Activated naive CD4-positive, alpha-beta T cell treated with anti-CD3 and anti-CD28 coated beads, Interleukin-2, amount 50 U/mL, for 24 hours (primary cell): ENCODE results near the gene MCAM.

Experiments used
- H3K27ac Mint-ChIP-seq: one replicate; pipeline ENCODE4 v1.8.0; 2021; ENCODE audit warnings: mild to moderate bottlenecking, mixed read lengths
- H3K27me3 Mint-ChIP-seq: one replicate; pipeline ENCODE4 v1.8.0; 2021; ENCODE audit warnings: mixed read lengths
- H3K36me3 Mint-ChIP-seq: one replicate; pipeline ENCODE4 v1.8.0; 2021; ENCODE audit warnings: mixed read lengths
- H3K4me1 Mint-ChIP-seq: one replicate; pipeline ENCODE4 v1.8.0; 2021; ENCODE audit warnings: mixed read lengths
- H3K4me3 Mint-ChIP-seq: one replicate; pipeline ENCODE4 v1.8.0; 2021; ENCODE audit warnings: mild to moderate bottlenecking, mixed read lengths
- H3K9me3 Mint-ChIP-seq: one replicate; pipeline ENCODE4 v1.8.0; 2021; ENCODE audit warnings: mixed read lengths

The MCAM gene

DNA sequence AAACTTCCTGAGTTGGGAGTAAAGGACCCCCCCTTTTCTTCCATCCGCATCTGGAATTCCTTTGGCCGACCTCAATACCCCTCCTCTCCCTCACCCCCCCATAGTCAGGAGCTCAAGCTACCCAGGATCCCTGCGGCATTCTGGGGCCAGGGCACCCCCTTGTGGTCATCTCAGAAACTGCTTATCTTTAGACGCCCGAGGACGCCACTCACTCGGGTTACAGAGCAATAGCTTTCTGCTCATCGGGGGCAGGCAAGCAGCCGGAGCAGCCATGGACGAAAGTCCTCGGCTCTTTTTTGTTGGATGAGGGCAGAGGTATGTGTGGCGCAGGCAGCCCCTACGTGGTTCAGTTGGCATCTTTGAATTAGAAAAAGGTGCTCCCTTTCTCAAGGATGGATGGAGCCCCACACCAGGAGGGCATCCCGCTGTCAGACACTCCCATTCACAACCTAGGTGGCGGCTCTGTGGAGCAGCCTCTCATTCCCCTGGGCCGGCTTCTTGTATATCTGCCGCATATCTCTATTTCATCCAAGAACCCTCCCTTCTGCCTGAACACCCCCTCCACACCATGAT, 21.5 kb upstream of the MCAM start:
- H3K27me3 Mint-ChIP-seq = peaks cover 13% of the 10 kb centered on the region
- H3K27ac Mint-ChIP-seq = no peak overlapping the region
- peaks cover 3% of the 10 kb centered on the region for H3K36me3 Mint-ChIP-seq
- H3K9me3 Mint-ChIP-seq = no peaks in the 10 kb centered on the region
- H3K4me1 Mint-ChIP-seq = peaks cover 53% of the 10 kb centered on the region
- peak overlapping the region; percentile 26 for H3K4me3 Mint-ChIP-seq

- Mint-ChIP-seq H3K27ac (no peak overlapping the region), H3K9me3 (no peaks in the 10 kb centered on the region), H3K4me3 (no peak overlapping the region), H3K27me3 (peaks cover 11% of the 10 kb centered on the region), H3K4me1 (peaks cover 59% of the 10 kb centered on the region), H3K36me3 (peaks cover 3% of the 10 kb centered on the region)
Measured at GRCh38 chr11:119337581-119338317, 20.8 kb upstream of the MCAM start.

DNA sequence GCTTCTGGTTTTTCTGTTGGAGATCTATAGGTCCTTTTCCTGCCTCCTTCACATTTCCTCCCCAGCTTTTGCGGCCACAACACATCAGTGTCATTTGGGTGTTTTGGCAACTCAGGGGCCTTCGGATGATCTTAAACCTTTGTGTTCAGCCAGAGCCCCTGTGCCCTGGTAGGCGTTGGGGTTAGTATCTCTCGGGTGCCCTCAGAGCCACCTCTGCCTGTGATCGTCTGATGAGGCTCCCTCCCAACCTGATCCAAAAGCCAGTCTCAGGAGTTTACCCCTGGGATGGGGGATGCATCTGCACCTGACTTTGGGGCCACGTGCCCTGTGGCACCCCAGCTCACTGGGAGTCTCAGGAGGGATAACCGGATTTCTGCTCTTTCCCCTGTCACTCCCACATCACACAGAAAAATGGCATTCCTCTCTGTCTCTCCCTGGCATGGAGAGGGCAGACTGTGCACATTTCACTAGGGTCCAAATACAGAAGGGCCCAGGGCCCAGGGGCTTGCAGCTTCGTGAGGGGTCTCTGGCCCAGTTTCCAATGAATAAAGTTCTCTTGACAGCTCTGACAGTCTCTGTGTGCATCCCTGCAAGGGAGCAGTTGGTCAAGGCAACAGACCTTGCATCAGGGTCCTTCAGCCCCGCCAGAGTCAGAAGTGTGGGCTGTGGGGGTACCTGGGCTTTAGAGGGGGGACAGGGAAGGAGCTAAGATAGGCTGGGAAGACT, 20.0 kb upstream of the MCAM start:
- no peaks in the 10 kb centered on the region for H3K9me3 Mint-ChIP-seq
- no peak overlapping the region for H3K27ac Mint-ChIP-seq
- peaks cover 61% of the 10 kb centered on the region for H3K4me1 Mint-ChIP-seq
- H3K4me3 Mint-ChIP-seq = no peak overlapping the region
- peaks cover 3% of the 10 kb centered on the region for H3K36me3 Mint-ChIP-seq
- peaks cover 11% of the 10 kb centered on the region for H3K27me3 Mint-ChIP-seq

GRCh38 chr11:119335655-119336543, 19.0 kb upstream of the MCAM start:
- Mint-ChIP-seq H3K27me3 (peaks cover 6% of the 10 kb centered on the region), H3K9me3 (no peaks in the 10 kb centered on the region), H3K27ac (no peak overlapping the region), H3K4me3 (peak overlapping the region; percentile 98), H3K4me1 (peaks cover 57% of the 10 kb centered on the region), H3K36me3 (peaks cover 3% of the 10 kb centered on the region)

DNA sequence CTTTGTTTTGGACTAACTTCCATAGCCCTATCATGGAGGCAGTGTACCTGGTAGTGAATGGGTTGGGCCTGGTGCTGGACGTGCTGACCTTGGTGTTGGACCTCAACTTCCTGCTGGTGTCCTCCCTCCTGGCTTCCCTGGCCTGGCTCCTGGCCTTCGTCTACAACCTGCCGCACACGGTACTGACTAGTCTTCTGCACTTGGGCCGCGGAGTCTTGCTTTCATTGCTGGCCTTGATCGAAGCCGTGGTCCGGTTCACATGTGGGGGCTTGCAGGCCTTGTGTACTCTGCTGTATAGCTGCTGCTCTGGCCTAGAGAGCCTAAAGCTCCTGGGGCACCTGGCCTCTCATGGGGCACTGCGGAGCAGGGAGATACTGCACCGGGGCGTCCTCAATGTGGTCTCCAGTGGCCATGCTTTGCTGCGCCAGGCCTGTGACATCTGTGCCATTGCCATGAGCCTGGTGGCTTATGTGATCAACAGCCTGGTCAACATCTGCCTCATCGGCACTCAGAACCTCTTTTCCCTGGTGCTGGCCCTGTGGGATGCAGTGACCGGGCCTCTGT, 18.2 kb upstream of the MCAM start:
- peak overlapping the region; percentile 98 for H3K27ac Mint-ChIP-seq
- H3K27me3 Mint-ChIP-seq = peaks cover 5% of the 10 kb centered on the region
- no peaks in the 10 kb centered on the region for H3K9me3 Mint-ChIP-seq
- H3K4me1 Mint-ChIP-seq = peaks cover 56% of the 10 kb centered on the region
- peaks cover 3% of the 10 kb centered on the region for H3K36me3 Mint-ChIP-seq
- peak overlapping the region; percentile 98 for H3K4me3 Mint-ChIP-seq

DNA sequence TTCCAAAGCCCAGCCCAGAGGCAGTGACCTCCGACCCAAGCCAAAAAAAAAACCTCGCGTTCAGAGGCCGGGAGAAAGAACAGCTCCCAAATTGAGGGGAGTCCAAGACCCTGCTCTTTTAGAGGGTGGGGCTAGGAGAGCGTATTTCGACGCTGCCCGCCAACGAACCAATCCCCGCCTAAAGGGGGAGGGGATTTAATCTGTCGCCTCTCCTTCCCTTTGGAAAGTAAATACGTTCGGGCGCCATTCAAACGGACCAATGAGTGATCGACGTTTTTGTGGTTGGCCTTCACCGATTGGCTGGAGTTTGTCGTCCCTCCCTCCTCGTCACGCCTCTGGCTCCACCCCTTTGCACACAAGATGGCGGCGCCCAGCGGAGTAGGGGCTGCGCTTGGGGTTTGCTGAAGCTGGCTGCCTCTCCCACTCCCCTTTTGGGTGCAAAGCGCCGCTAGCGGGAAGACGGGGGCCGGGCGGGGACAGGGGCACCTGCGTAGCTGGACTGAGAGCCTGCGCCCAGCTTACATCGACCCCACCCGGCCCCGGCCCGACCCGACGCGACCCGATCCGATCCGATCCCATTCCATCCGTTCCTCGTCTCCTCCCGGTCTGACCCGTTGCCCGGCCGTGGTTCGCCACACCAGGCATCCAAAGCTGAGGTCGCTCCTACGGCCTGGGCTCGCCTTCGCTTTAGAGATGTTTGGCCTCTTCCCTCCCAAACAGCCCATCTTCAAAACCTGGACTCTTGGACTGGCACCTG, 17.4 kb upstream of the MCAM start, which contains the start of gene RNF26:
Gene RNF26 (plus strand): TSS at position 354 of the 757 bp plus-strand sequence. CDS start 596 bp downstream, outside the sequence.
- Mint-ChIP-seq H3K27ac (peak within 1 kb of the TSS; percentile 98), H3K4me3 (peak within 1 kb of the TSS; percentile 98), H3K4me1 (peaks cover 54% of the 10 kb centered on the region), H3K9me3 (no peaks in the 10 kb centered on the region), H3K36me3 (peaks cover 3% of the 10 kb centered on the region), H3K27me3 (peaks cover 3% of the 10 kb centered on the region)

GRCh38 chr11:119332111-119332765, 15.3 kb upstream of the MCAM start:
- peaks cover 33% of the 10 kb centered on the region for H3K4me1 Mint-ChIP-seq
- H3K27me3 Mint-ChIP-seq = no peaks in the 10 kb centered on the region
- H3K27ac Mint-ChIP-seq = no peak overlapping the region
- no peaks in the 10 kb centered on the region for H3K9me3 Mint-ChIP-seq
- no peaks in the 10 kb centered on the region for H3K36me3 Mint-ChIP-seq
- peak overlapping the region; percentile 98 for H3K4me3 Mint-ChIP-seq

DNA sequence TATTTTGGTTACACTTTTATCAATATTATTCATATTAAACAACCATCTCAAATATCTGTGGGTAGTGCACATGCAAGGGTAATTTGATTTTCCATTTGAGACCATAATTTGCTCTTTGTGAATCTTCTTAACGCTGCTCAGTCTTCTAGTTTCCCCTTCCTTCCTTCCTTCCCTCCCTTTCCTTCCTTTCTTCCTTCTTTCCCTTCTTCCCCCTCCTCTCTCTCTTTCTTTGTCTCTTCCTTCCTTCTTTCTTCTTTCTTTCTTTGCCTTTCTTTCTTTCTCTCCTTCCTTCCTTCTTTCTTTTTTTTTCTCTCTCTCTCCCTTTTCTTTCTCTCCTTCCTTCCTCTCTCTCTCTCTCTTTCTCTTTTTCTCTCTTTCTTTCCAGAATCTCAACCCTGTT, 13.3 kb upstream of the MCAM start:
- no peak overlapping the region for H3K27ac Mint-ChIP-seq
- no peaks in the 10 kb centered on the region for H3K36me3 Mint-ChIP-seq
- no peaks in the 10 kb centered on the region for H3K27me3 Mint-ChIP-seq
- no peaks in the 10 kb centered on the region for H3K9me3 Mint-ChIP-seq
- H3K4me3 Mint-ChIP-seq = no peak overlapping the region
- H3K4me1 Mint-ChIP-seq = peaks cover 18% of the 10 kb centered on the region

- H3K27me3 Mint-ChIP-seq = no peaks in the 10 kb centered on the region
- peaks cover 14% of the 10 kb centered on the region for H3K4me1 Mint-ChIP-seq
- no peaks in the 10 kb centered on the region for H3K9me3 Mint-ChIP-seq
Measured at GRCh38 chr11:119329320-119329719, 12.4 kb upstream of the MCAM start.

GRCh38 chr11:119324189-119324588, 7.3 kb upstream of the MCAM start:
- Mint-ChIP-seq H3K4me3 (no peak overlapping the region), H3K4me1 (peaks cover 18% of the 10 kb centered on the region), H3K36me3 (no peaks in the 10 kb centered on the region), H3K27me3 (peaks cover 2% of the 10 kb centered on the region), H3K9me3 (no peaks in the 10 kb centered on the region), H3K27ac (no peak overlapping the region)

More at GRCh38 chr11:119329320-119329719, 12.4 kb upstream of the MCAM start:
- no peak overlapping the region for H3K27ac Mint-ChIP-seq
- H3K36me3 Mint-ChIP-seq = no peaks in the 10 kb centered on the region
- H3K4me3 Mint-ChIP-seq = no peak overlapping the region

- Mint-ChIP-seq H3K27ac (no peak overlapping the region), H3K4me1 (peaks cover 18% of the 10 kb centered on the region), H3K4me3 (no peak overlapping the region), H3K27me3 (peaks cover 2% of the 10 kb centered on the region), H3K9me3 (no peaks in the 10 kb centered on the region), H3K36me3 (no peaks in the 10 kb centered on the region)
Measured at GRCh38 chr11:119323532-119324033, 6.7 kb upstream of the MCAM start.

DNA sequence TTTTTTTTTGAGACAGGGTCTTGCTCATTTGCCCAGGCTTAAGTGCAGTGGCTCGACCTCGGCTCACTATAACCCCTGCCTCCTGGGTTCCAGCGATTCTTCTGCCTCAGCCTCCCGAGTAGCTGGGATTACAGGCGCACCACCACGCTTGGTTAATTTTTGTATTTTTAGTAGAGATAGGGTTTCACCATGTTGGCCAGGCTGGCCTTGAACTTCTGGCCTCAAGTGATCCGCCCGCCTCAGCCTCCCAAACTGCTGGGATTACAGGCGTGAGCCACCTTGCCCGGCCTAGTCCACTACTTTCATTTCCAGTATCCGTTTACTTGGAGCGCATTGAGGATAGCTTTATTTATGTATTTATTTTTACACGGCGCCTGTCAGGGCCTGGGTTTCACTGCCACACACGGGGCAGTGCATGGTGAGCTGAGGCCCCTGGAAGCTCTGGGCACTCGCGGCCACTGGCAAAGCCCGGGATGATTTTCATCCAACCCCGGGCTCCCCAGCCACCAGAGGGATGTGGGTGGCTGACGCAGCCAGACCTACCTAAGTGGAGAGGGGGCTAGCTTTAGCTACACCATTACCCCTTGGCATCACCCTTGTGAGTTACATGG, 6.1 kb upstream of the MCAM start:
- H3K4me3 Mint-ChIP-seq = no peak overlapping the region
- no peak overlapping the region for H3K27ac Mint-ChIP-seq

GRCh38 chr11:119322360-119322739, 5.4 kb upstream of the MCAM start:
- no peak overlapping the region for H3K27ac Mint-ChIP-seq
- peaks cover 5% of the 10 kb centered on the region for H3K27me3 Mint-ChIP-seq
- H3K4me1 Mint-ChIP-seq = peaks cover 18% of the 10 kb centered on the region

More for the DNA sequence above, 6.1 kb upstream of the MCAM start:
- Mint-ChIP-seq H3K4me1 (peaks cover 18% of the 10 kb centered on the region), H3K36me3 (no peaks in the 10 kb centered on the region), H3K27me3 (peaks cover 2% of the 10 kb centered on the region), H3K9me3 (no peaks in the 10 kb centered on the region)

More at GRCh38 chr11:119322360-119322739, 5.4 kb upstream of the MCAM start:
- H3K9me3 Mint-ChIP-seq = no peaks in the 10 kb centered on the region
- H3K4me3 Mint-ChIP-seq = no peak overlapping the region
- no peaks in the 10 kb centered on the region for H3K36me3 Mint-ChIP-seq
